Measurements from ENCODE around the gene KCNQ5.

The KCNQ5 gene

GRCh38 chr6:73242001-73242400 lies 620.1 kb downstream of the KCNQ5 start:
- Histone ChIP-seq H3K27ac (ENCODE audit: low read length) (no peak overlapping the region), H3K27me3 (ENCODE audit: insufficient read depth, low read length) (no peaks in the 10 kb centered on the region), H3K4me3 (ENCODE audit: low read length) (no peak overlapping the region), H3K9me3 (ENCODE audit: insufficient read depth, low read depth, low read length) (no peaks in the 10 kb centered on the region), H3K36me3 (ENCODE audit: insufficient read depth, low read depth, low read length) (no peaks in the 10 kb centered on the region), H3K4me1 (ENCODE audit: insufficient read depth, low read length) (no peaks in the 10 kb centered on the region), H3K9ac (ENCODE audit: low read depth, low read length) (no peak overlapping the region)

Measured in iPS-20b (cell line).